Hepatocyte (in vitro differentiated cells): ENCODE measurements around the gene SMC6. TPM values are rescaled to one million over a fixed set of nuclear protein-coding genes. Genes with fewer than 3 reads are reported as not detected.

Experiments
- DNase-seq: peaks from one replicate; pipeline ENCODE4 v3.0.0-alpha.2; 2016; ENCODE audit warnings: low spot score
- H2AFZ ChIP-seq: fragments of 200-600 bp; sonication (generic); 2 replicates; pipeline ENCODE4 v1.6.0; 2016; ENCODE audit warnings: antibody characterized with exemption, mild to moderate bottlenecking
- H3K27ac ChIP-seq: fragments of 200-600 bp; sonication (generic); 2 replicates; pipeline ENCODE4 v1.5.1; 2016; ENCODE audit warnings: mild to moderate bottlenecking
- H3K27me3 ChIP-seq: fragments of 200-600 bp; sonication (generic); 2 replicates; pipeline ENCODE4 v1.6.1; 2016
- H3K36me3 ChIP-seq: fragments of 200-600 bp; sonication (generic); replicated peaks from 2 replicates; pipeline ENCODE4 v1.5.1; 2016; ENCODE audit warnings: low read depth; ENCODE audit not compliant: insufficient read depth
- H3K4me1 ChIP-seq: fragments of 200-600 bp; sonication (generic); 2 replicates; pipeline ENCODE4 v1.5.1; 2016; ENCODE audit warnings: mild to moderate bottlenecking, moderate library complexity; ENCODE audit not compliant: insufficient read depth
- H3K4me2 ChIP-seq: fragments of 200-600 bp; sonication (generic); 2 replicates; pipeline ENCODE4 v1.6.0; 2016
- H3K4me3 ChIP-seq: fragments of 200-600 bp; sonication (generic); 2 replicates; pipeline ENCODE4 v1.5.1; 2016; ENCODE audit warnings: mild to moderate bottlenecking
- H3K79me2 ChIP-seq: fragments of 200-600 bp; sonication (generic); 2 replicates; pipeline ENCODE4 v1.6.0; 2017; ENCODE audit warnings: mild to moderate bottlenecking
- H3K9me2 ChIP-seq: fragments of 200-600 bp; sonication (generic); replicated peaks from 2 replicates; pipeline ENCODE4 v1.6.0; 2017; ENCODE audit warnings: mild to moderate bottlenecking; ENCODE audit not compliant: insufficient read depth
- H3K9me3 ChIP-seq: fragments of 200-600 bp; sonication (generic); 2 replicates; pipeline ENCODE4 v1.5.1; 2016; ENCODE audit warnings: low read depth, mild to moderate bottlenecking
- H4K20me1 ChIP-seq: fragments of 200-600 bp; sonication (generic); 2 replicates; pipeline ENCODE4 v1.6.0; 2016; ENCODE audit warnings: mild to moderate bottlenecking; ENCODE audit not compliant: insufficient read depth, poor library complexity, severe bottlenecking
- CTCF ChIP-seq: fragments of 200-600 bp; sonication (generic); IDR thresholded peaks from 2 replicates; pipeline ENCODE4 v1.5.1; 2016; ENCODE audit warnings: antibody characterized with exemption, mild to moderate bottlenecking; ENCODE audit not compliant: poor library complexity
- EZH2 ChIP-seq: fragments of 200-600 bp; sonication (generic); IDR thresholded peaks from 2 replicates; pipeline ENCODE4 v1.6.1; 2016; ENCODE audit warnings: antibody characterized with exemption, mild to moderate bottlenecking, borderline replicate concordance
- EZH2phosphoT487 ChIP-seq: fragments of 200-600 bp; sonication (generic); IDR thresholded peaks from one replicate; pipeline ENCODE4 v1.6.1; 2018; ENCODE audit warnings: antibody characterized with exemption, mild to moderate bottlenecking, low read depth, moderate library complexity; ENCODE audit not compliant: unreplicated experiment, severe bottlenecking
- WGBS: methylation state at CpG from one replicate; pipeline ENCODE4 v1.1.6; 2016; ENCODE audit warnings: low lambda C conversion rate; ENCODE audit errors: missing lambda C conversion rate; 5-methylcytosine and 5-hydroxymethylcytosine counted together
- polyA plus RNA-seq: library from polyadenylated mRNA; unstranded; fragments of >200 nt; fragmentation: Nextera tagmentation; extraction: Ambion mirVana; gene quantifications from 2 replicates; pipeline ENCODE4 v1.2.1, GENCODE V29; 2016
- total RNA-seq: library from RNA; depleted of rRNA; stranded (reverse); fragments of >200 nt; gene quantifications from 2 replicates; pipeline ENCODE4 v1.2.3, GENCODE V29; 2014

The SMC6 gene
- total and polyA plus RNA-seq, 2 experiments from 2014 or later, result 8.9 to 13.4 TPM

- Histone ChIP-seq H3K27ac (no peak overlapping the region), H3K36me3 (no peaks in the 10 kb centered on the region), H3K79me2 (no peaks in the 10 kb centered on the region), H2AFZ (no peak overlapping the region), H3K9me3 (no peaks in the 10 kb centered on the region), H3K4me1 (no peaks in the 10 kb centered on the region), H3K27me3 (no peaks in the 10 kb centered on the region), H3K4me2 (no peak overlapping the region), H3K4me3 (no peak overlapping the region), H3K9me2 (no peaks in the 10 kb centered on the region), H4K20me1 (no peaks in the 10 kb centered on the region)
- no peak for TF ChIP-seq EZH2
- TF ChIP-seq EZH2phosphoT487, result no peak
- no peak for TF ChIP-seq CTCF
- no peak for DNase-seq
- WGBS, result 96% methylated on average over 4 of the region's 4 CpGs
These were observed 93.4 kb downstream of the SMC6 start for GRCh38 chr2:17660219-17660618.

DNA sequence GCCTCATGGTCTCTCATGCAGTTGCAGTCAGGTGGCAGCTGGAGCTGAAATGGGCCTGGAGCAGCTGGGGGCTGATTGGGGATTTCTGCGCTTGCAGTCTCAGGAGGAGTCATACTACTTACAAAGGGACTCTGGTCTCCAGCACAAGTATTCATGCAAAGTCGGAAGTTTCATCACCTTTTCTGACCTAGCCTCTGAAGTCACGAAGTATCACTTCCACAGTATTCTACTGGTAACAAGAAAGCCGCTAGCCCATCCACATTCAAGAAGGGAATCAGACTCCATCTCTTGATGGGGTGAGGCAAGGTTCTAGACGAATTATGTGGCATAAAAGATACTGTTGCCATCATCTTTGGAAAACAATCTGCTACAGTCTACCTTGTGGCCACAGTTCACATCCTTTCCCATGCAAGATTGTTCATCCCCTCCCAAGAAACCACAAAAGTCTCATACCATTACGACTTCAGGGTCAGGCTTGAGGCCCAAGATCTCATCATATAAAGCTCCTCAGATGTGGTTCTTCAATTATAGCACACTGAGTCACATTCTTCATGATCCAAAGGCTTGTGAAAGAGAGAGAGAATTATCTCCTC is 95.3 kb downstream of the SMC6 start:
- Histone ChIP-seq H3K27ac (no peak overlapping the region), H3K4me1 (no peaks in the 10 kb centered on the region), H3K4me2 (no peak overlapping the region), H3K27me3 (no peaks in the 10 kb centered on the region), H4K20me1 (no peaks in the 10 kb centered on the region), H3K9me3 (no peaks in the 10 kb centered on the region), H3K4me3 (no peak overlapping the region), H3K9me2 (no peaks in the 10 kb centered on the region), H3K36me3 (no peaks in the 10 kb centered on the region), H3K79me2 (no peaks in the 10 kb centered on the region), H2AFZ (no peak overlapping the region)
- TF ChIP-seq CTCF (no peak), EZH2 (no peak), EZH2phosphoT487 (no peak)
- whole genome bisulfite sequencing, result 98% methylated on average over 6 of the region's 6 CpGs
- no peak for DNase-seq

GRCh38 chr2:17657759-17658158 is 95.9 kb downstream of the SMC6 start:
- H3K9me3 ChIP-seq, result no peaks in the 10 kb centered on the region
- 99% methylated on average over 4 of the region's 4 CpGs for WGBS
- no peak overlapping the region for H3K27ac ChIP-seq
- H3K9me2 ChIP-seq, result no peaks in the 10 kb centered on the region
- DNase-seq, result no peak
- H3K36me3 ChIP-seq, result no peaks in the 10 kb centered on the region
- H3K27me3 ChIP-seq, result no peaks in the 10 kb centered on the region
- no peak overlapping the region for H3K4me2 ChIP-seq
- no peak overlapping the region for H2AFZ ChIP-seq
- H3K4me1 ChIP-seq, result no peaks in the 10 kb centered on the region
- no peaks in the 10 kb centered on the region for H3K79me2 ChIP-seq
- no peaks in the 10 kb centered on the region for H4K20me1 ChIP-seq
- no peak overlapping the region for H3K4me3 ChIP-seq
- TF ChIP-seq EZH2 (no peak), CTCF (no peak), EZH2phosphoT487 (no peak)
